Stimulated activated CD8-positive, alpha-beta memory T cell treated with anti-CD3 and anti-CD28 coated beads, Interleukin-12 subunit alpha, Interleukin-12 subunit beta, amount 100 ng/mL, for 24 hours (primary cell): Measurements from ENCODE around the gene COL11A2.

ENCODE experiments used
- DNase-seq: peaks from one replicate; pipeline ENCODE4 v3.0.0-alpha.2; 2020; ENCODE audit errors: extremely low read depth

Gene COL11A2

DNA sequence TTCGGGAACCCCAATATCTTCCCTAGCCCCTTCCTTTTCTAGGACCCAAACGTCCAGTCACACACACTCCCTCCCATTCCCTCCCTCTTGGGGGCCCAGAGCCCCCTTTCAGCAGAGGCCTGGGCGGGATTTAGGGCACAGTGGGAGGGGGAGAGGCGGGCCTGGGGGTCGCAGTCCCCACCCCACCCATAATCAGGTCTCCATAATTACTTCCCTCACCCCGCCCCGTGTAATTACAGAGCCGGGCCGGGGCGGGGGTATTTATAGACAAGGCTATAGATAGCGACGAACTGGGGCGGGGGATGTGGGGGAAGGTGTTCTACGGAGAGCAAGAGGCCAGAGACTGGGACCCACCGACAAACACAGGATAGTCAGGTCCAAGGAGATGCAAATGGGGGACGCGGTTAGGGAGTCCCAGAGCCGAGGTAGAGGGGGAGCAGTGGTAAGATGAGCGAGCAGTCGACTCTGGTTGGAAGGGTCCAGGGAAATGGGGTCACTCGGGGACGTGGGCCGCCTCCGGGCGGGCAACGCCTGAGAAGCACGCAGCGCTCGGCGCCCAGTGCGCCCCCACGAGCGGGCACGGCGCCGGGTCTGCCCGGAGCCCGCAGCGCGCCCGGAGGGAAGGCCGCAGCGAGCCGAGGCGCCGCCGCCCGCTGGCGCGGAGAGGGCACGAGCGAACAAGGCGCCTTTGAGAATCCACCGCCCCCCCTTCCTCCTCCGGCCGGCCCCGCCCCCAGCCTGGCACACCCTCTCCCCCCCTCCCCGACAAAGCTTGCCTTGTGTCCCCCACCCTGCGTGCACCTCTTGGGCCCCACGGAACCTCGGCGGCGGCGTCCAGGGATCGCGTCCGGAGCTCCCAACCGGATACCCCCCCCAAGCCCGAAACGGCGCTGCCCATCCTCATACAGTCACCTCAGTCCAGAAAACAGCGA is 670 bp upstream of the COL11A2 start:
- DNase-seq = no peak

DNA sequence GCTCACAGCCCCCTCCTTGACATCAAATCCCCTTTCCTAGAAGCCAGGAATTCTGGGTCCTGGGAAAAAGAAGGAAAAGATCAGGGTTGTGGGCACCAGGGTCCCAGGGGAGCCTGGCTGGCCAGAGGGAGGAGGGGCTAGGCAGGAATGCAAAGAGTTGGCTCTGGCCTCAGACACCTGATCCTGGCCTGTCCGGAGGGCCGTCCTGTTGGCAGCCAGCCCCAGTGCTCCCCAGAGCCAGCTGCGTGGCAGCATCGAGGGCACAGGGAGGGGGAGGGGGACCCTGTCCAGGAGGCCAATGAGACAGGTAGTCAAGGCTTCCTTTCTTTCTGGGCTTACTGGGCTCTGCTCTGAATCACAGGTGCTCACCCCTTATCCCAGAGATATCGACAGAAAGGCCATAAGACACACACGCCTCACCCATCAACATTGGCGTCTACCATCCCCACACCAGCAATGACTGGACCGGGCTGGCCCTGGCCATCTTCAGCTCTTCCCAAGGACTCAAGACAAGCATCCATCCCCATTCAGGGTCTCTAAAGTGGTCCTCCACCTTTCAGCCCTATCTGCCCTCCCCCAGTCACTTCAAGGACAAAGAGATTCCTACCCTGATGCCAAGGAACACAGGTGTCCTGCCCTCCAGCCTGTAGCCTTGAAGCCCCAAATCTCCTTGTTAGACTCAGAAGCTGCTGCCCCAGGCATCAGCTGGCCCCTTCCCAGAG is 723 bp downstream of the COL11A2 start:
- DNase-seq = no peak

DNA sequence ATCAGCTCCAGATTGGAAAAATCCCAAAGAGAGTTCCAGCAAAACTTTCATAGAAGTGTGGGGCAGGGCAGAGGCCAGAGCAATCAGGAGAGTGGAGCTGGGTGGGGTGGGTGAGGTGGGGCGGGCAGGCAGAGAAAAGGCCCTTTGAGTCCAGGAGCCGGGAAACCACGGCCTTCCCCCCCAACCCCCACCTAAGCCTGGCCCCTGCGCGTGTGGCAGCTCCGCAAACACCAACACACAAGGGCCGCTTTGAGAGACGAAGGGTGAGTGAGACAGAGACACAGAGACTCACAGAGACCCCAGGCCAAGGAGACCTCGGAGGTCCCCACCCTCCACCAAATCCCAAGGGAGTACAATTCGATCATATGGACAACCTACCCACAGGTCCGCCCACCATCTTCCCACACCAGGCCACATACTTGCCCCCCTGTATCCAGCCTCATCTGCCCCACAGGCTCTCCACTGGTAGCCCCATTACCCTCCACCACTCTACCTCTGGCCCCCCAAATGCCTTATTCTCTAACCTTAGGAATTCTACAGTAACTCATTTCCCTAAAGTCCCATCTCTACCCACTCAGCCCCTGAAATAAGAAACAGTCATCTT is 1.7 kb downstream of the COL11A2 start:
- DNase-seq = no peak

DNA sequence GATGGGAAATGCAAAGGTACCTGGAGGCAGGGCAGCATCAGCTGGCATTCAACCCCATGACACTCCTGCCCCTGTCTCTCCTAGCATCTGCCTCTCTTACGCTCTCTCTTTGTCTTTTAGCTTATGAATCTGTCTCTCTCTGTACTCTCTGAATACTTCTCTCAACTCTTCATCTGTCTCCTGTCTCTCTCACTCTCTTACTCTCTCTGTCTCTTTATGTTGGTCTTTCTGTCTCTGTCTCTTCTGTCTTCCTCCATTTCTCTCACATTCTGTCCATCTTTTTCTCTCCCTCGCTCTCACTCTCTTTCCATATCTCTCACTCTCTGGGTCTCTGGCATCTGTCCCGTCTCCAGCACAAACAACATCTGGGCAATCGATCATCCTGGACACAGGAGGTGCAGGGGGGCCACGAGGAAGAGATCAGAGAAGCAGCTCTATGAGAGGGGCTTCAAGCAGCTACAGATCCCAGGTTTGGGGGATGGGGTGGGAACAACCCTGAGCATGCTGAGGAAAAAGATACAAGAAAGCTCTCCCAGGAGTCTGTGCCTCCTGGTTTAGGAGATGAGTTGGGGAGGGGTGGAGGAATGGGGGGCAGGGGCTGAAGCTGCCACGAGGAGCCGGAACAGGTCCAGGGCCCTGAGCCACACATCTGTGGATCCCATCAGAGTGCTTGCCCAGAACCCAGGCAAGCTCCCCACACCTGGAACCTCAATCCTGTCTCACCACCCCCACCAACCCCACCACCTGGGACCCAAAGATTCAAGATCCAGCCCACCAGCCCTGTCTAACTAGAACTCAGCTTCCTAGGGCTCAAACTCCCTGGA is 2.4 kb downstream of the COL11A2 start:
- DNase-seq = no peak

DNA sequence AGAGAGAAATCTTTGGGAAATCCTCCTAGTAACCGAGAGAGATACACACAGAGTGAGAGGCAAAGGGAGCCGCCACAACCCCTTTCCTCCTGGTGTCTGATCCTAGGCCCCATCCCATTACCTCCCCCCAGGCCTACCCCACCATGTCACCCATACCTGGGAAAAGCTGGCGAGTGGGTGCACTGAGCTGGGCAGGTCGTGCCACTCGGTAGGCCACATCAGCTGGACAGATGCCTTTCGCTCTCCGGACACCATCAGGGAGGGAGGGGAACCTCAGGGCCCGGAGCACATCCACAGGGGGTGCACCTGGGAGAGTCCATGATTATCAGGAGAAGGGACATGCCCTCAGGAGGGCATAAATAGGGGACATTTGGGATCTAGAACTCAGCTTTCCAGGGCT is 3.1 kb downstream of the COL11A2 start:
- no peak for DNase-seq

DNA sequence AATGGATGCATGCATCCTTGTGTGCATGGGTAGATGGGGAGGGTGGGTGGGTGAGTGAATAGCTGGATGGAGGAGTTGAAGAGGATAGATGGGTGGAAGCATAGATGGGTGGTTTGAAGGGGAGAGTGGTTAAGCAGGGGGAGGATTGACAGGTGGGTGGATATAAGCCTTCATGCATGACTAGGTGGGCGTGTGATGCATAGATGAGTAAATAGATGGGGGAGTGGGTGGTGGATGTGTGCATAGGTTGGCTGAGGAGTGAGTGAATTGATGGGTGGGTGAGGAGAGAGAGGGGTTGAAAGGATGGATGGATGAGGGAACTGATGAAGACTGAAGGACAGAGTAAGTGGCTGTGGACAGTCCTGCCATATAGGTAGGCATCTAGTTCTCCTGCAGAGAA is 4.5 kb downstream of the COL11A2 start:
- DNase-seq = no peak

DNA sequence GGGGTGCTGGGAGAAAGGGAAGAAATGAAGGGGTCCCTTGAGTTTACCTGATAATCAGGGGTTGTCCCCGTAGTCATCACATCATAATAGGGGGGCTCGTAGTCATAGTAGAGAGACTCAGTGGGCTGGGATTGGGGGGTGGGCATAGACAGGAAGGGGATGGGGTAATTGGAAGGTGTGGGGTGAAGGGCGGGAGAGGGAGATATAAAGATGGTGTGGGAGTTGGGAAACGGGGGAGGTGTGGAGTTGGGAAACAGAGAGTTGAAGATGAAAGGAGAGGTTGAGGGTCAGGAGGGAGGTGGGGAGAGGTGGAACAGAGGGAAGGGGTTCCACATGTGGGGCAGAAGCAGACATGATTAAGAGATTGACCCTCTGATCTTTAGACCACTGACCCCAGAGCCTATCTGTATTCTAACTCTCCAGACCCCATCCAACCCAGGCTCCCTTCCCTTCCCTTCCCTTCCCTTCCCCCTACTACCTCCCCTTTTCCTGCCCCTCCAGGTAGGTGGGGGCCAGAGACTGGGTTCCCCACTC is 6.5 kb downstream of the COL11A2 start:
- no peak for DNase-seq

DNA sequence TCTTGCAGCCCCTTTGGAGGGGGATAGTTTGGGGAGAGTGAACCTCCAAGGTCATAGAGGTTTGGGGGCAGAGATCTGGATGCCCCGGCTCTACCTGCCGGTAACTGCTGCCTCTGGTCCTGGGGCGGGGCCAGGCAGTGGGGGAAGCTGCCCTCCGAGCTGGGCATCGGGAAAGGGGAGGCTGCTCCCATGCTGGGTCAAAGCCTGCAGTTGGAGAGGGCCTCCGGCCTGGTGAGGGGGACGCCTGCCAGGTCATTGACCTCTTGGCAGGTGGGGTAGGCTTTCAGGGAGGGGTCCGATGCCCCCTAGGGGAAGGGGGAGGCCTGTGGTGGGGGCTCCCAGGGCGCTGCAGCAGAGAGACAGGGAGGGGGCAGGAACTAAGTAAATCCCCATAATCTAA is 7.1 kb downstream of the COL11A2 start:
- DNase-seq = no peak

DNA sequence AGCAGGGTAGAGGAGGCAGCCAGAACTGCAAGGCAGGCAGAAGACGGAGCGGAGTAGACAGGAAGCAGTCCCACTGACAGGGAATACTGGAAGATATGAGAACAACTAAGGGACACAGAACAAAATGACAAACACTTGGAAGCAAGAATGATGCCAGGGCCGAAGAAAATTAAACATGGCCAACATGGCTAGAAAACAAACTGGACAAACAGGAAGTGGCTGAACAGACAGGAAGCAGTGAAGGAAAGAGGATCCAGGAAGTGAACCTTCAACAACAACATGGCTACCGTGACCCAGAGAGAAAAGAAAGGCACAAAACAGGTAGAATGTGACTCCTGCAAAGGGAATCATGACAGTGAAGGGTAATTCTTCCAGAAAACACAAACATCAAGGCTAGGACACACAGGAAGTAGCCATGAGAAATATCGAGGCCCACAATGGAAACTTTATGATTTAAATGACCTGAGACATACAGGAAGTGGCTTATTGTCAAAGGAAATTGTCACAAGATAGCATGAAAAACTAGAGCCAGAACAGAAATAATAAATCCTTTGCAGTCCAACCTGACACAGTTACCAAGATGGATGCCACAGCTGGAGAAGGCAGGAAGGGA is 9.1 kb downstream of the COL11A2 start:
- DNase-seq = no peak

DNA sequence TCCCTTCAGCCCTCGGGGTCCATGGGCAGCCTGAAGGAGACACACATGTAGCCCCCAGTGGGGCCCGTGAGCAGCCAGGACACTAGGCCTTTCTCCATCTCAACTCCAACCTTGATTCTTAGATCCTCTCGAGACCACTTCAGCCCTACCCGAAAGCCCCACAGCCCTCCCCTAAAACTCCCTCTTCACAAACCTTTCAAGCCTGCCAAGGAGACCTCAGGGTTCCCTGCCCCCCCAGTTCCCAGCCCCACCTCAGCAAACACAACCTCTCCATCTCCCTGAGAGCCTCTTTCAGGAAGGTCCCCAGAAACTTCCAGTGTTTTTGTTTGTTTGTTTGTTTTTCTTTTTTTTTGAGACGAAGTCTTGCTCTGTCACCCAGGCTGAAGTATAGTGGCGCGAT is 11.1 kb downstream of the COL11A2 start:
- DNase-seq = no peak

DNA sequence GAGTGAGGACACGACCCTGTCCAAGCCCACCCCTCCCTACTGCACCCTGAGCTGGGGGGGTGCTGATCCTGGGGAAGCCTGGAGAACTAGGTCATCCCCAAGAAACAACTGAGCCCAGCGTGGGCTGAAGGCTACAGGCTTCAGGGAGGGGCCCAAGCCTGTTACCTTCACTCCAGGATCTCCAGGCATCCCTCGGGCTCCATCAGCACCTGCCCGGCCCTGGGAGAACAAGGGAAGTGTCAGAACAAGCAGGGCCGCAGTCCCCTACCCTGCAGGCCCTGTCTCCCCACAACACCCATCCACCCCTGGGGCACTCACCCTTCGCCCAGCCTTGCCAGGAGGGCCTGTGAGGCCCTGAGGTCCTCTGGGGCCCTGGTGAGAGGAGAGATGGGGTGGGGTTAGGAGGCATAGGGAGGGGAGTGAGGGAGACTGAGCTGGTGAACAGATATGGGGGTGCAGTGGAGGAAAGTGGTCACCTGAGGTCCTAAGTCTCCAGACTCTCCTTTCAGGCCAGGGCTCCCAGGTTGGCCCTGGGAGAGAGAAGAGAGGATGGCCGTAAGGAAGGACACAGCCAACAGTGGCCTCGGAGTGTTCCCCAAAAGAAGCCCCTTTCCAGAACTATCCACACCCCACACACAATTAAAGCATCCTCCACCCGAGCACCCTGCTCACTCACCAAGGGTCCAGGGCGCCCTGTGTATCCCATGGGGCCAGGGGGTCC is 13.4 kb downstream of the COL11A2 start:
- no peak for DNase-seq

DNA sequence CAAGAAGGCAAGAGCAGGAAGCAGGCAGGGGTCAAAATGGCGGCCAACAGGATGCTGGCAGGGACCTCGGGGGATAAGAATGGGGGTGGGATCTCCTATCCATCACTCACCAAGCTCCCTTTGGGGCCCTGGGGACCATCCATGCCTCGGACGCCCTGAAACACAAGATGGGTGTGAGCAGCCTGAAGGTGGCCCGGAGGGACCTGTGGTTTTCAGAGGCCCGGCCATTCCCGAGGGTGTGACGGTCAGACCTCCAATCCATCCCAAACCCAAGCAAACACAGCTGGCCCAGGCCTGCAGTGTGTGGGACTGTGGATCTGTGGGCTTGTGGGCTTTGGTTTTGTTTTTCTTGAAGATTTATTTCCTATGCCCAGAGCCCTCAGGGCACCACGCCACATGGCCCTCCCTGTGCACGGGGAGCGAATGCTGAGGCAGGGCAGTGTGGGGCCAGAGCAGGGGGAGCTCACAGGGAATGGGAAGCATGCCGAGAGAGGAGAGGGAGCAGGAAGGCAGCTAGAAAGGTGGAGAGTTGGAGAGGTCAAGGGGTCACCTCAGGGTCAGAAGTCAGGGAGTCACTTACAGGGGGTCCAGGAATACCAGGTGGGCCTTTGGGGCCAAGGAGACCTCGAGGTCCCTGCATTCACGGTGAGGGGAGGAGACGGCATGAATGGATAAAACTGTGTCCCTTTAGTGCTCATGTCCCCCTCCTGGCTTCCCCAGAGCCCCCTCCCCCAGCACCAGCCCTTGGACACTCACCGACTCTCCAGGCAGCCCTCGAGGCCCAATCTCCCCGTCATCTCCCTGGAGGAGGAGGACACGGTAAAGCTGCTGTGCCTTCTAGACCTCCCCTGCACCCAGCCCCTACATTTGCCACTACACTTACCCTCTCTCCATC is 14.5 kb downstream of the COL11A2 start:
- DNase-seq = no peak

DNA sequence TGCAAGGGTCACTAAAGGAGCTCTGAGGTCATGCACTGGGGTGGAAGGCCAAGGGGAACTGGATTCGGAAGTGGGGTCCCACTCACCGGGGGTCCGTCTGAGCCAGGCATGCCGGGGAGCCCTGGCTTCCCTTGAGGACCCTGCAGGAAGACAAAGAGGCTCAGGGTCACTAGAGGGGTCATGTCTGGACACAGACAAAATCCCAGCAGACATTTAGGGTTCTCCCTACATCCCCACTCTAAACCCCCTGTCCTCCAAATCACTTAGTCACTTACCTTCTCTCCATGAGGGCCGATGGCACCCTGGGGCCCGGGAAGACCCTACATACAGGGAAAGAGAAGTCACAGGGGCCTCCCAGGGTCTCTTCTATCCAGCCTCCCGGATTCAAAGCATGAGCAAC is 15.4 kb downstream of the COL11A2 start:
- no peak for DNase-seq

DNA sequence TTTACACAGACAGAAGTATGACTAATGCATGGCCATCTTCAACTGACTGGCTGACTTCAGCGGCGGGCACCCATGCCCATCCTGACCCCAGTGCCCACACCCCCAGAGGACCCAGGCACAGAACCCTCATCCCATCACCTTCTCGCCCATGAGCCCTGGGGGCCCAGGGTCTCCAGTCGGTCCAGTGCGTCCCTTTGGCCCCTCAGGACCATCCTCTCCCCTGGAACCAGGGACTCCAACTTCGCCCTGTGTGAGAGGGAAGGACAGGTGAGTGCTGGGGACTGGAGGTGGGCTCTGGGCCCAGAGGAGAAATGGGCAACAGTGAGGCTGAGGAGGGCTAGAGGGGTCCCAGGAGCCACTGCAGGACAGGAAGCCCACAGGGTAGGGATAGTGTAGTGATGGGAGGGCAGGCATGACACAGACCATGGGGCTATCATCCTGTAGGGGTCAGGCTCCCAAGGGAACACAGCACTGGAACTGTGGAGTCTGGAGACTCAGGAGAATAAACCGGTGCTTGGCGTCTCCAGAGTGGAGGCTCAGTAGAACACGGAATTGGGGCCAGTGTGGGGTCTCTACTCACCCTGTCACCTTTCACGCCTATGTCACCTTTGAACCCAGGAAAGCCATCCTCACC is 16.7 kb downstream of the COL11A2 start:
- DNase-seq = no peak

DNA sequence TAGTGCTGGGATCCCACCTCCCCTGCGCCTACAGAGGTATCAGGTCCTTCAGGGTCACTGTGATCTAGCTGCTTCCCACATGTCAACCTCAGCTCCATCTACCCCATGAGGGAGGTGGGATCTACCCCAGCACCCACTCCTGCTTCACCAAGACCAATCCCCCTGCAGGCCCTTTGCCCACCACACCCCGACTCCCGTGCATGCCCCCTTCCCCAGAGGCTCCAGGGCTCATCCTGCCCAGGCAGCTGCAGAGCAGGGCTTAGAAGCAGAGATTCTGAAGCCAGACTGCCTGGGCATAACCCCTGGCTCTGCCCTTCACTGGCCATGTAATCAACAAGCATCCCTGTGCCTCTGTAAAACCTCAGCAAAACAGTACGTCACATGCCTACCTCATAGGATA is 17.5 kb downstream of the COL11A2 start:
- no peak for DNase-seq

DNA sequence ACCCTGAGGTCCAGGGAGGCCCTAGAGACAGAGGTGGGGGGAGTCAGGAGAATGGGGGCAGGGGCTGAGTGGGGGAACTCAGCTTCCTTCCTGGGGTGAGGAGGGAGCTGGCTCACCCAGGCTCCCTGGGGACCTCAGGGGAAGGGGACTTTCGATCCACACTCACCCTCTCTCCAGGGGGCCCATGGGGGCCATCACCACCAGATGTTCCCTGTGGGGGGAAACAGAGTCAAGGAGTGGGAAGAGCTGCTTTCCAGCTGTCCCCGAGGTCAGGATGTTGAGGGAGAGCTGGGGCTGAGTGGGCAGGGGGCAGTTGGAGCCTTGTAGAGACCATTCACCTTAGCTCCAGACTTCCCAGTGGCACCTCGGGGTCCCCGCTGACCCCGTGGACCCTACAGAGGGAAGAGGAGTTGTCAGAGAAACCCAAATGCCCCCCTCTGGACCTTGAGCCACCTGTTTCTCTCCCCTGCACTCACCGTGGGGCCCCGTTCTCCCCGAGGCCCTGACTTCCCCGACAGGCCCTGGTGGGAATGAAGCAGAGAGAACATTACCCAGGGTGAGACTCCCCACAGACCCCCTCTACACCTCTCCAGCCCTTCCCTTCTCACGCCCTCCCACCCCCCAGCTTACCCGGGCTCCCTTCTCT is 18.6 kb downstream of the COL11A2 start:
- no peak for DNase-seq

DNA sequence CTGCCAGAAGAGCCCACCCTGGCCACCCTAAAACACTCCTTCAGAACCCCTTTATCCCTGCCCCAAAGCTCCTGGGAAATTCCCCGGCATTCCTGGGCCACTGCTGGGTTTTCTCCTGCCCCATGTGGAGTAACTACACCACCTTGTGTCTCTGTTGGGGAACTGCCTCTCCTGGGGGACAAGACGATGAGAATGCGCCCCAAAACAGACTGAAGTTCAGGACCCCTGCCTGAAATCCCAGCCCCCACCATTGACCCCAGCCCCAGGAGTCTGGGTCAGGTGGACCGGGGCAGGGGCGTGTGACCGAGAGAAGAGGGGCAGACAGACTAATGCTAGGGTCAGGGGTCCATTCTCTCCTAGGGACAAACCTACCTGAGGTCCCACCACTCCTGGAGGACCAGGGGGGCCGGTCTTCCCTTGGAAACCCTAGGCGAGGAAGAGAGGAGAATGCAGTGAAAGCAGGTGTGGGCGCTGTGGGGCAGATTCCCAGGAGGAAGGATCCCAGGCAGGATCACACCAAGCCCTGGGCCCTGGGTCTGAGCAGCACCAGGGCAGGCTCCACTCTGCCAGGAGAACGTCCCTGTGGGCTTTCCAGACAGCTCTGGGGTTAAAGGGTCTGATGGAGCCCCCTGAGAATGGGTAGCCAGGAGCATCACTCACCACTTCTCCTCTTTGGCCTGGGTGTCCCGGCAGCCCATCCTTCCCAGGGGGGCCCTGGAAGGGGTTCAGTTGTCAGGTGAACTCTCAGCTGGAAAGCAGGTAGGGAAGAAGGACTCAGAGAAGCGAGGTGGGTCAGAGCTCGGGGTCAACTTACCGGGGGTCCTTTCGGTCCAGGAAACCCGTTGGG is 19.4 kb downstream of the COL11A2 start:
- no peak for DNase-seq
